GM19397 (cell line): ENCODE measurements around the gene CCNA2.

Experiments
- ATAC-seq: cut with Tn5 transposase; IDR thresholded peaks from one replicate; pipeline ENCODE4 v1.9.1; 2021; ENCODE audit warnings: mild to moderate bottlenecking, moderate library complexity; ENCODE audit not compliant: unreplicated experiment

Gene CCNA2

DNA sequence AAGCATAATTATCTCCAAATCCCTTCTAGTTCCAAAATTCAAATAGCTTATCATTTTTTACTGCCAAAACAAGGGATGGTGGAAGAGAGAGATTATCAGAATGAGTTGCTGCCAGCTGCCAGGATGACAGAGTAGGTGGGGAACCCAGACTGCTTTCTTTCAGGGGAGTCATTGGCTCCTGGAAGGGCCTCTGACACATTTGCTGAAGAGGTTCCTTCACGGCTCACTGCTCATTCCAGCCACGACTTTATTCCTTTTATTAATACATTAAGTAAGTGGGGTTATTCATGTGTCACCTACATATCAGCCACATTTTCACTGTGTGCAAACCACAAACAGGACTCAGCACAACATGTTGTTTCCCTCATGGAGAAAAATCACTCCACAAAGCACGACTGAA, 46.1 kb downstream of the CCNA2 start:
- no peak for ATAC-seq

DNA sequence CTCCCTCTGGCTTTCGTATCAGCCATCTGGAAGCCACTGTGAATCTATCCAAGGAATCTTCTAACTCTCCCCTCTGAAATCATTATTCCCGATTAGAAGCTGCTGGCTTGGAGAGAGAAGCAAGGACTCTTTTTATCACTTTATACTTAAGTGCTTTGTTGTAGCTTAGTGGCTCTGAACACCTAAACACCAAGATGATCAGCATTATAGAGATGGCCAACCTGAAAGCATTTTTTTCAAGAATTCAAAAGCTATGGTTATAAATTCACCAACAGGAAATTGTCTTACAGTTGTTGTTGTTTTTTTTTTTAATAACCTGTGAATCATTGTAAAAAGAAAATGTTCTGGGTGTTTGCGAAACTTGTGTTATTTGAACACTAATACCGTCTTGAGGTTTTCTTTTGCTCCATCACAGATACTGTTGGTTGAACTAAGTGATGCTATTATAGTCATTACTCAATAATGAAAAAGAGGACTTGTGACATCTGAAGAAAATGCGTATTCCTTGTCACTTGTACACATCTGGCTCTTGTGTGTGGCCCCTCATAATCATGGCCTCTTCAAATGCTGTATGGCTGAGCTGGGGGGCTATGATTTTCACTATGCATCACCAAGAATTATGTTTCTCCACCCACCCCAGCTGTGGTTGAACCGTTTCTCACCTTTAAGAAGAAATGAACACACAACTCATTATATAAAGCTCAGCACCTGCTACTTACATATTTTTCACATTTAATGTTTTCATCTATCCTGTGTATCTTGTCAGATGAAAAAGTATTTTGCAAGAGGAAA, 46.9 kb downstream of the CCNA2 start:
- no peak for ATAC-seq

DNA sequence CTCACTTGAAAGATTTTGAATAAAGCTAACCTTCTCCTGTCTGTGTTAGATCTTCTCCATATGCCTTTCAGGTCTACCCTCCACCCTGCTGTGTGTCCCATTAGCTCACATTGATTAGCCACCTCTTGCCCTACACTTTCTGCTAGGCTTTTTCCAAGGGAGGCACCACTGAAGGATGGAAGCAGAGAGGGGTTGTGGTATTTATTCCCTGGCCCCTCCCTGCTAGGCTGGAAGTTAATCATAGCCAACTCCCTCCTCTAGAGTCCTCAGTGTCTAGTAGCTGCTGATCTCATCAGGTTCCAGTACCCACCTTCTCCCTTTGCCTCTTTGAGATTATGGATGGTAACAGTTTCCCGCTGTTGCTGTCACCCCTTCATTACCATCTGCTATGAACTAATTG, 49.8 kb downstream of the CCNA2 start:
- no peak for ATAC-seq

DNA sequence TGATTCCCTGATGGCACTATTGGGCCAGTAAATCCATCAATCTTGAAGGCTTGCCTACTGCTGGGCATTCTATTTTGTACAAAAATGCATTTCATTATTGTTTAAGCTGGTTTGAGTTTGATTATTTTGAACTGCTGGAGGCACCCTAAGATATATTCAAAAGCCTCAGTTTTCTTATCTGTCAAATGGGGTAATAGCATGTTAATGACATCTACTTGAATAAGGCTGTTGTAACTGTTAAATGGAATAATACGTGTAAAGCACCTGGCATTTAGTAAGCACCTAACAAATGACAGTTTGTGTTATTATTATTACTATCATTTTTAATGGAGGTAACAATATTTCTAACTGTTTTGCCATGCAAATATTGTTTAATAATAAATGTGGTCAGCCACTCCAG, 51.8 kb downstream of the CCNA2 start:
- ATAC-seq = no peak

DNA sequence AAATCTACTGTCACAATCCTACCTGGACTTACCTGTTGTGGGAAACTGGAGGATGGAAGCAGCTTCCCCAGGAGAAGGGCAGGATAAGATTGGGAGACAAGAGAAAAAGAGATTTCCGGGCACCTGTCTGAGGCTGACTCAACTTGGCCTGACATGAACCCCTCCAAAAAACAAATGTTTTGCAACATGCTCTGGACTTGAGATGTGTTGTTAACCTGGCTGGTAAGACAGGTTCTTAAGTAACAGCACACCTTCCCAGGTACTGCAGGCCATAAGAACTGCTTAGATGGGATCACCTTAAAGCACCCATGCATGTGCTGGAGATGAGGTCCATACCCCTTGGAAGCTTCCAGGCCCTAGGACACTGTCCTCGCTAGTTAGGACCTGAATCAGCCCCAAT, 54.3 kb downstream of the CCNA2 start:
- no peak for ATAC-seq

DNA sequence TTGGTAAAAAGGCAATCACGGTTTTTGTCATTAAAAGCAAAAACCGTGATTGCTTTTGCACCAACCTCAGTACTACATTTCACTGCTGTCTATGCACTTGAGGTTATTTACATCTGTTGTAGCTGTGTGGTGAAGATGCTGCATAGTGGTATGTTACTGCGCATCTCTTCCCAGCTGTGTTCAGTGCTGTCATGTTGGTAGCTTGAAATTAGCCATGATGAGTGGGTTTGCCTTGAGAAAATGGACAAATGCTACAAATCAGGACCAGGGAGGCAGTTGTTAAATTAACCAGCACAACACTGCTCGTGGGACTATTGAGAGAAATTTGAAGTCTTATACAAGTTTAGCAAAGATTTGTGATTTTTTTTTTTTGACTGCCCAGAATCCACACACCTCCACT, 56.5 kb downstream of the CCNA2 start:
- ATAC-seq = no peak
